GM12801 (cell line): Measurements from ENCODE around the gene GRID1.

Experiments
- TF ChIP-seq, protein P1 (sequence below): IDR thresholded peaks from one replicate; pipeline ENCODE4 v1.5.1; 2011; ENCODE audit warnings: control low read depth; ENCODE audit not compliant: insufficient read length; ENCODE audit errors: extremely low read depth

The GRID1 gene

DNA sequence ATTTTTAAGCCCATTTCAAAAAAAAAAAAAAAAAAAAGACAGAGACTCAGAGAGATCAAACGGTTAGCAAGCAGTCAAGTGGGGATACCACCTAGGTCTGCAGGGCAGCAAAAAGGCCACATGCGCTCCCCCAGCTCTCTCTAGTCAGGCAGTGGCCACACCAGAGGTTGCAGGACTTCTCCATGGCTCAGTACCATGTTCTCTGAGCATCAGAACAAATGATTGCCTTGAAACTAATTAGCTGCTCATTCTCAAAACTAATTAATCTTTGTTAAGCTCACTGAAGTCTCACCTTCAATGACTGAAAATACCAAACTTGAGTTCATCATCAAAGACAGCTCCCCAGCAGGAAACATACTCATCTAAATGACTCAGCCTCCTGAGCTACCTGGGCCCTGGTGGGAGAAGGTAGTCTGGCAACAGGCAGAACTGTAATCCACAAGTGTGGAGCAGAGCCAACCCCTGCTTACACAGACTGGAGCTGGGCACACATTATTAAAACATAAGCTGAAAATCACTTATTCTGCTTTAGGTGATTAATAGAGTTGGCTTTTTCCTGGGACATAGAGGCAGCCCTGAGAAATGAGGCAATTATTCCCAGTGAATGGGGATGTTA, 319.6 kb downstream of the GRID1 start:
- TF ChIP-seq, protein P1, sequence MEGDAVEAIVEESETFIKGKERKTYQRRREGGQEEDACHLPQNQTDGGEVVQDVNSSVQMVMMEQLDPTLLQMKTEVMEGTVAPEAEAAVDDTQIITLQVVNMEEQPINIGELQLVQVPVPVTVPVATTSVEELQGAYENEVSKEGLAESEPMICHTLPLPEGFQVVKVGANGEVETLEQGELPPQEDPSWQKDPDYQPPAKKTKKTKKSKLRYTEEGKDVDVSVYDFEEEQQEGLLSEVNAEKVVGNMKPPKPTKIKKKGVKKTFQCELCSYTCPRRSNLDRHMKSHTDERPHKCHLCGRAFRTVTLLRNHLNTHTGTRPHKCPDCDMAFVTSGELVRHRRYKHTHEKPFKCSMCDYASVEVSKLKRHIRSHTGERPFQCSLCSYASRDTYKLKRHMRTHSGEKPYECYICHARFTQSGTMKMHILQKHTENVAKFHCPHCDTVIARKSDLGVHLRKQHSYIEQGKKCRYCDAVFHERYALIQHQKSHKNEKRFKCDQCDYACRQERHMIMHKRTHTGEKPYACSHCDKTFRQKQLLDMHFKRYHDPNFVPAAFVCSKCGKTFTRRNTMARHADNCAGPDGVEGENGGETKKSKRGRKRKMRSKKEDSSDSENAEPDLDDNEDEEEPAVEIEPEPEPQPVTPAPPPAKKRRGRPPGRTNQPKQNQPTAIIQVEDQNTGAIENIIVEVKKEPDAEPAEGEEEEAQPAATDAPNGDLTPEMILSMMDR = no peak

DNA sequence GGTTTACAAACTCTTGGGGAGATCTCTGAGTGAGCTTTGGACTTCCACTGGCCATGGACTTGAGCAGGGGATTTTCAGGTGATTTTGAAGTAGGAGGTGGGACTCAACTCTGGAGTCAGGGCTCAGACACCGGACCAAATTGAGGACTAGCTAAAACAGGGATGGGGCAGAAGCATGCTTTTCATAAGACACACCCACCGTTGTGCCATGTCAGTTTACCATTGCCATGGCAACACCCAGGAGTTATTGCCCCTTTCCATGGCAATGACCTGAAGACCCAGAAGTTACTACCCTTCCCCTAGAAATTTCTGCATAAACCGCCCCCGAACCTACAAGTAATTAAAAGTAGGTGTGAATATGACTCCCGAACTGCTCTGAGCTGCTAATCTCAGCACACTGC, 320.7 kb downstream of the GRID1 start:
- TF ChIP-seq, protein P1 = no peak

DNA sequence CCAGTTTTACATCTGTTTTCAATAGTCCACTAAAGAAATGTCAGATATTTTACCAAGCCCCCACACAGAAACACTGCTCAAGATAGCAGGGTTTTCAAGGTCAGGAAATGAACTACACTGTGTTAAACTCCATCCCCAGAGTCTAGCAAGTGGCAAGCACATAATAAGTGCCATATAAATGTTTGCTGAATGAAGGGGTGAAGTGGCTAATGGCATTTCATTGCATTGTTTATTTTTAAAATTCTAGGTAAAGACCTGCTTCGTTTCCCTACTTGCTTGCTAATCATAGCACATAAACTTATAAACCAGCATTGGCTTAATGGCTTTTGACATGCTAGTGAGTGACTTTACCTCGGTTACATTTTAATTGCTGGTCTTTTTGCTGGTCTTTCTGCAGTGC, 322.6 kb downstream of the GRID1 start:
- TF ChIP-seq, protein P1 = no peak

DNA sequence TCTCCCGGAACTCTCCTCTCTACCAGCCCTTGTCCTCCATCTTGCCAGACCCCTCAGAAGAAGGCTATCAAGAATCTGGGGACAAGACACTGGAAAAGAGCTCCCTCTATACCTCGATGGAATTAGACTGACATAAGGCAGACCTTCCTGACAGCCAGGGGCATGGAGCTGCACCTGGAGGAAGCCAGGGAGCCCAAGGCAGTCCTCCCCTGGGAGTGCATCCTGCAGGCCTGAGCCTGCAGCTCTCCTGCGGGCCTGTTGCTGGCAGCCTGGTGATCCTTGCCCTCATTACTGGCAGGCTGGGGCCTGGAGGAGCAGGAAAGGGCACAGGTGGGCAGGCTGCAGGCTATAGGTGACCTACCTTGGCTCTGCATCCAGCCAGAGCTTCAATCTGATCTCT, 323.4 kb downstream of the GRID1 start:
- TF ChIP-seq, protein P1 = no peak

DNA sequence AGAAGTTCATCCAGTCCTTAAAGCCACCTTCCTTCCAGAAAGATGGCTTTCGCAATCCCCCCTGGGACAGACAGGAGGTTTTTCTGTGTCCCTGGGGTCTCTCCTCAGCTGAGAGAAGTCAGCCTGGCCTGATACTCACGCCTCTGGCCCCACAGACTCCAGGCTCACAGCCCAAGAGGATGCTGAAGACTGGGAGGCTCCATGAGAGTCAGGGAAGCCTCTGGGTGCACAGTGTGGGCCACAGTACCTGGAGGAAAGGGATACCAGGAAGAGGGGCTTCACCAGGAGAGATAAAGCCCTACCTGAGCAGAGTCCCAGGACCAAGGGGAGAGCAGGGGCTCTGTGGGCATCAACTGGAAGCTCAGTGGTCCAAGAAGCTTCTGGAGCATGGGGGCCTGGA, 324.4 kb downstream of the GRID1 start:
- TF ChIP-seq, protein P1 = no peak

DNA sequence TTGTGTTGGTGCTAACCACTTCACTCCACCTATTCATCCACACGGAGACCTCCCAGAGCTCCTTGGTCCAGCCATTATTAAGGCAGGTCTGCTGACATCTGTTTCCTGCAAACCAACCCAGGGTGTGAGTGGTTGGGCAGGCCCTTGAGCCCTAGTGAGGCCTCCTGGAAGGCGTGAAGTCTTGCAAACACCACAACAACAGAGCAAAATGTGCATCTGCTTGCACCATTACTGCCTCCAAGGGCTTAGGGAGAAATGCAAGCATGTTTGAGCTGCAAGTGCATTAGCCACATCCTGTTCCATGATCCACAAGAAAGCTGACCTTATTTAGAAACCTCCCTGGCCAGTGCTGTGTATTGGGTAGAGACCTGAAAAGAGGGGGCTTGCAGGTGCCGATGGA, 325.5 kb downstream of the GRID1 start:
- TF ChIP-seq, protein P1 = no peak

DNA sequence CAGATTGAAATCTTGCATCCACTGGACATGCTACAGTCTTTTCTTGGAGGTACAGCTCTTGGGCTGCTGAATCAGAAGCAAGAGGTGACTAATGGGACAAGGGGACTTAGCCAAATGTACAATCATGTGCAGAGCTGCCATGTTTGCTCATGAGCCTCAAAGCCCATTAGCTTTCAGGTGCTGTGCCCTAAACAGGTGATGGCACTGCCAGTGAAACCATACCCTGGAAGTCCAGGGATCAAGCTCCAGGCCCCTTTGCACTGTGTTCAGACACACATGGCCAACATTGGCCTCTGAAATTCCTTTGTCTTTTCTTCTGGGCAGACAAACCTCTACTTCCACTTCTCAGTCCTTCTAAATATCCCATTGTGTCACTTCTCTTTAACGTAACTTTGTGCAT, 328.2 kb downstream of the GRID1 start:
- TF ChIP-seq, protein P1 = no peak
